Breast epithelium (tissue), 3 donors: ENCODE measurements around the gene TES.

ENCODE experiments used
- POLR2A ChIP-seq: fragments of 450-650 bp; IDR thresholded peaks from one replicate; pipeline ENCODE4 v1.6.1; 2016; ENCODE audit warnings: antibody characterized with exemption, mild to moderate bottlenecking, moderate library complexity
- POLR2AphosphoS5 ChIP-seq, 3 donors: sonication (generic); formaldehyde crosslinking; IDR thresholded peaks; one replicate each; pipeline ENCODE4 v1.6.1; 2017; ENCODE audit warnings: antibody characterized with exemption in 3 of 3
- TF ChIP-seq, protein P1 (sequence below), 3 donors: fragments of 450-650 bp; IDR thresholded peaks; one replicate each; pipeline ENCODE4 v1.5.1; 2016 to 2017; ENCODE audit warnings: antibody characterized with exemption in 3 of 3, mild to moderate bottlenecking in 3 of 3, moderate library complexity in 3 of 3

GRCh38 chr7:116222501-116222900 lies 12.2 kb downstream of the TES start:
- TF ChIP-seq POLR2AphosphoS5 (IDR thresholded peaks at IDR 0.05) (no peak), POLR2A (no peak)
- TF ChIP-seq, protein P1, sequence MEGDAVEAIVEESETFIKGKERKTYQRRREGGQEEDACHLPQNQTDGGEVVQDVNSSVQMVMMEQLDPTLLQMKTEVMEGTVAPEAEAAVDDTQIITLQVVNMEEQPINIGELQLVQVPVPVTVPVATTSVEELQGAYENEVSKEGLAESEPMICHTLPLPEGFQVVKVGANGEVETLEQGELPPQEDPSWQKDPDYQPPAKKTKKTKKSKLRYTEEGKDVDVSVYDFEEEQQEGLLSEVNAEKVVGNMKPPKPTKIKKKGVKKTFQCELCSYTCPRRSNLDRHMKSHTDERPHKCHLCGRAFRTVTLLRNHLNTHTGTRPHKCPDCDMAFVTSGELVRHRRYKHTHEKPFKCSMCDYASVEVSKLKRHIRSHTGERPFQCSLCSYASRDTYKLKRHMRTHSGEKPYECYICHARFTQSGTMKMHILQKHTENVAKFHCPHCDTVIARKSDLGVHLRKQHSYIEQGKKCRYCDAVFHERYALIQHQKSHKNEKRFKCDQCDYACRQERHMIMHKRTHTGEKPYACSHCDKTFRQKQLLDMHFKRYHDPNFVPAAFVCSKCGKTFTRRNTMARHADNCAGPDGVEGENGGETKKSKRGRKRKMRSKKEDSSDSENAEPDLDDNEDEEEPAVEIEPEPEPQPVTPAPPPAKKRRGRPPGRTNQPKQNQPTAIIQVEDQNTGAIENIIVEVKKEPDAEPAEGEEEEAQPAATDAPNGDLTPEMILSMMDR (IDR thresholded peaks at IDR 0.05): no peak
